GM18873 (cell line): ENCODE results near the gene IGF2BP1.
"Not testable (repeated sequence)": the region's sequence is repeated elsewhere in the genome, so short reads cannot be mapped to it uniquely, and the experiment has no call there.

Source experiments
- ATAC-seq: cut with Tn5 transposase; IDR thresholded peaks from one replicate; pipeline ENCODE4 v1.9.1; 2021; ENCODE audit warnings: mild to moderate bottlenecking, moderate library complexity, moderate number of reproducible peaks; ENCODE audit not compliant: unreplicated experiment, low FRiP score

IGF2BP1 gene

GRCh38 chr17:49086316-49086605 is 89.1 kb downstream of the IGF2BP1 start:
- ATAC-seq = no peak

GRCh38 chr17:49086649-49087048 is 89.5 kb downstream of the IGF2BP1 start:
- no peak for ATAC-seq

- no peak for ATAC-seq
Observed at GRCh38 chr17:49089094-49089493, 91.9 kb downstream of the IGF2BP1 start.

GRCh38 chr17:49090878-49091594 is 93.9 kb downstream of the IGF2BP1 start:
- ATAC-seq = no peak

- no peak for ATAC-seq
Observed at GRCh38 chr17:49093131-49093530, 95.9 kb downstream of the IGF2BP1 start.

GRCh38 chr17:49100601-49101000 is 103.4 kb downstream of the IGF2BP1 start:
- ATAC-seq = no peak

- no peak for ATAC-seq
Observed at GRCh38 chr17:49101054-49101534, 103.9 kb downstream of the IGF2BP1 start.

- ATAC-seq = not testable (repeated sequence)
Observed at GRCh38 chr17:49103360-49103759, 106.2 kb downstream of the IGF2BP1 start.

GRCh38 chr17:49104511-49105074 is 107.4 kb downstream of the IGF2BP1 start:
- no peak for ATAC-seq
